Epithelial cell of proximal tubule (primary cell): ENCODE results near the gene KCNK10. TPM values are rescaled to one million over a fixed set of nuclear protein-coding genes. Genes with fewer than 3 reads are reported as not detected.

Experiments
- DNase-seq: peaks from one replicate; pipeline ENCODE4 v3.0.0-alpha.2; 2011; ENCODE audit warnings: low read depth
- H3K4me3 ChIP-seq: 2 replicates; pipeline ENCODE4 v1.5.1; 2011; ENCODE audit warnings: low read depth, mild to moderate bottlenecking, low read length
- total RNA-seq: library from RNA; depleted of rRNA; stranded (reverse); fragments of >200 nt; gene quantifications from 2 replicates; pipeline ENCODE4 v1.2.3, GENCODE V29; 2015
- TF ChIP-seq, protein P1 (sequence below): conservative IDR thresholded peaks from 2 replicates; pipeline ENCODE4 v1.5.1; 2012; ENCODE audit warnings: low read depth, mild to moderate bottlenecking, low read length

KCNK10 gene
- total RNA-seq, 1 donor from 2014 or later, result 4.2 TPM

DNA sequence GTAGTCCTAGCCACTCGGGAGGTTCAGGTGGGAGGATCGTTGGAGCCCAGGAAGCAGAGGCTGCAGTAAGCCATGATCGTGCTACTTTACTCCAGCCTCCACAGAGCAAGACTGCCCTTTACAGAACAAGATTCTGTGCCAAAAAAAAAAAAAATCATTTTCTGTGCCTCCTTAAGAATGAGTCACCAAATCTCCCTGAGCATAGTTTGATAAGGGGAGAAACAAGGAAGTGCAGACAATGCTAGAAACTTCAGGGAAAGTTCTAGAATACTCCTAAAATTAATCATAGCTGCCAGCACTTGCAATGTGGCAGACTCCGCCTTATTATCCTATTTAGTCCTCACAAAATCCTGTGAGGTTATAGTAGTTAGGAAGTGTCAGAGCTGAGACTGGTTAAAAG is 74.5 kb downstream of the KCNK10 start:
- DNase-seq, result no peak
- no peak overlapping the region for H3K4me3 ChIP-seq
- TF ChIP-seq, protein P1, sequence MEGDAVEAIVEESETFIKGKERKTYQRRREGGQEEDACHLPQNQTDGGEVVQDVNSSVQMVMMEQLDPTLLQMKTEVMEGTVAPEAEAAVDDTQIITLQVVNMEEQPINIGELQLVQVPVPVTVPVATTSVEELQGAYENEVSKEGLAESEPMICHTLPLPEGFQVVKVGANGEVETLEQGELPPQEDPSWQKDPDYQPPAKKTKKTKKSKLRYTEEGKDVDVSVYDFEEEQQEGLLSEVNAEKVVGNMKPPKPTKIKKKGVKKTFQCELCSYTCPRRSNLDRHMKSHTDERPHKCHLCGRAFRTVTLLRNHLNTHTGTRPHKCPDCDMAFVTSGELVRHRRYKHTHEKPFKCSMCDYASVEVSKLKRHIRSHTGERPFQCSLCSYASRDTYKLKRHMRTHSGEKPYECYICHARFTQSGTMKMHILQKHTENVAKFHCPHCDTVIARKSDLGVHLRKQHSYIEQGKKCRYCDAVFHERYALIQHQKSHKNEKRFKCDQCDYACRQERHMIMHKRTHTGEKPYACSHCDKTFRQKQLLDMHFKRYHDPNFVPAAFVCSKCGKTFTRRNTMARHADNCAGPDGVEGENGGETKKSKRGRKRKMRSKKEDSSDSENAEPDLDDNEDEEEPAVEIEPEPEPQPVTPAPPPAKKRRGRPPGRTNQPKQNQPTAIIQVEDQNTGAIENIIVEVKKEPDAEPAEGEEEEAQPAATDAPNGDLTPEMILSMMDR, result no peak

DNA sequence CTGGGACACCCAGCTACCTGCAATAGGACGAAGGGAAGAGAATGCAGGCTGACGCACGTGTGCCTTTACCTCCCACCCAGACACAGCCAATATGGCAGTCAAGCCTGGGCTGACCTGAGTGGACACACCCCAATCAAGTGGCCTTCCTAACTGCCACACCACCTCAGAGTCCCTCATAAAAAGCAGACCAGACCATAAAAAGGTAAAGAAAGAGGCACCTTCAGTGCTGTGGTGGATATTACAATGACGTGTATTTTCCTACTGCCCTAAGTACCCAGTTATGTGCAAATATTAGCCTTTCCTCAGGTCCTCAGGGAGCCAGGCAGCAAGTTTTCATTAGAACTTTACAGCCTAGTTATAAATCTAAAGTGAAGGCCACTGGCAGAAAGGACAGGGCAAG is 75.8 kb downstream of the KCNK10 start:
- TF ChIP-seq, protein P1, result no peak
- H3K4me3 ChIP-seq, result no peak overlapping the region
- no peak for DNase-seq

DNA sequence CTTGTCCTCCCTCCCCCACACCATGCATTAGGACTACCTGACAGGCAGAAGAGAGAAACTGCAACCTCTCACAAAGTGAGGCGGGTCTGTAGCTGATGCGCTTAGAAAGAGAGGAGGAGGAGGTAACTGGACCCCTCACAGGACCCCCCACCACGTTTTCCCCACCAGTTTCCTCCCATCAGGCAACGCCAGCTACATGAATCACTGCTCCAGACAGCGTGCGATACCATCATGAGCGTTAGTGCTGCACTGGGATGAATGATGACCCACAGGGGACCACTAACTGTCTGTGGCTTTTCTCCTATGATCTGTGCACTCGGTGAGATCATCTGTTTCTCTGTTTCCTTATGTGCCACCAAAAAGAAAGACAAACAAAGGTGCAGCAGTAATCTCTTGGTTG is 77.7 kb downstream of the KCNK10 start:
- H3K4me3 ChIP-seq, result no peak overlapping the region
- no peak for DNase-seq
- TF ChIP-seq, protein P1, result no peak

DNA sequence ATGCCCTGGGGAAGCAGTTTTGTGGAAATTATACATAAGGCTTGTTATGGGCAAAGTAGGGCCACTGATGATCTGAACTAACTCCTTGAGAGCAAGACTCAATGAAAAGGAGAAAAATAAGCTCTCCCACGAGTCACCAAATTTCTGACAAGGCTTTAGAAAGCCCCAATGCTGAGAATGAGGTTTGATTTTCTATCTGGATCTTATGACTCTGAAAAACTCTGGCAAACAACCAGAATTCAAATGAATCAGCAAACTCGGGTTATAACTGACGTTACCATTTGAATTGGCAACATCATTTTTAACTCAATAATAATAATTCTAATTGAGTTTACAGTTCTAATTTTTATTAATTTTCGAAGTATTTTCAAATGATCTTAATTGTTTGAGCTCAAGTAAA is 79.1 kb downstream of the KCNK10 start:
- H3K4me3 ChIP-seq, result no peak overlapping the region
- TF ChIP-seq, protein P1, result no peak
- DNase-seq, result no peak

DNA sequence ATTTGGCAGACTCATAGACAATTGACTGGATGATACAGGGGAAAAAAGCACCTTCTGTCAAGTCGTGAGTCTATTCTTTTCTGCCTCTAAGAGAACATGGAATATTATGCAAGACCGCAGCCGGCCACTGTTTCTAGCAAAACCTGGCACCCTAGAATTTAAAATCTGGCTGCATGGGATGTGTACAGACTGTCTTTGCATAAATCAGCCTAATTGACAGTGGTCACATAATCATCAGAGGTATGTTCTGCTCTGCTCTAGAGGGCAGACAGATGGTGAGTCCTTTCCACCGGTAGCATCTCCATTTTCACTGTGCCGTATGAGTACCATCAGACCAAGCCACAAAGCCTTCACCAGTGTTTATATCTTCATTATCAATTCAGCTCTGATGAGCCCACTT is 80.6 kb downstream of the KCNK10 start:
- TF ChIP-seq, protein P1, result no peak
- no peak for DNase-seq
- H3K4me3 ChIP-seq, result no peak overlapping the region

DNA sequence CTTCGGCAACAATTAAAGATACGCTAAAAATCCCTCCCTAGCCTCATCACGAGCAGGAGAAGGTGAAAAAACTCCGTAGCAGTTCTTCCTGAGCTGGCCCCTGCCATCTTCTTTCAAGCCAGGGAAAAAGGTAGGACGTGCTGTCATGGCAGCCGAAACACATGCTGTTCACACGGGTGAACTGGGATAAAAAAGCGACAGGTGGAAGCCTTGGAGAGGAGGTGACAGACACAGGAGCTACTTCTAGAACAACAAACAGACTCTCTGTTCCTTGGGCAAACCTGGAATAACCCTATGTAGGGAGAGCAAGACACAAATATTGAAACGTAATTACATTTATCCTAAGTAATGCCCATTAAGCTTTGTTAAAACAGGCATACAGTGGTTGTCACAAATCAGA is 81.3 kb downstream of the KCNK10 start:
- no peak overlapping the region for H3K4me3 ChIP-seq
- TF ChIP-seq, protein P1, result no peak
- no peak for DNase-seq

DNA sequence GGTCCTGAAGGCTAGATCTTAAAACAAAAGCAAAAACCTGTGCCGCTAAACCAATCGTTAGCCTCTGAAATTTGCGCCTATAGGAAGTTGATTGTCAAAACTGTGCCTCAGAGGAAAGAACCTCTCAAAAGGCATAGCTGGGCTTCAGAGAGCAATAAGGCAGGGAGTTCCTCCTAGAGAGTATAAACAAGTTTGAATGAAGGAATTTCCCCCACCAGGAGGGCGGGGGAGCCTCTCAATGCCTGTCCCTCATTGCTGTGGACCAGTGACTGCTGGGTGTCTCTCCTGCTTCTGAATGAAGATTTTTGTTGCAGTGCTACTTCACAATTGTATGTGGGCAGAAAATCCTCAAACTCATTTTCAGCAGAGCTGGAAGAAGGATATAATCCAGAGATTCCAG is 88.6 kb downstream of the KCNK10 start:
- TF ChIP-seq, protein P1, result no peak
- DNase-seq, result no peak
- no peak overlapping the region for H3K4me3 ChIP-seq
